GM20000 (cell line): ENCODE results near the gene PLEKHG5.

Experiments
- DNase-seq: peaks from one replicate; pipeline ENCODE4 v3.0.0; 2012; ENCODE audit warnings: low spot score
- TF ChIP-seq, protein P1 (sequence below): IDR thresholded peaks from 2 replicates; pipeline ENCODE4 v1.5.1; 2012; ENCODE audit warnings: mild to moderate bottlenecking, control low read depth; ENCODE audit errors: extremely low read depth, missing control alignments

PLEKHG5 gene

DNA sequence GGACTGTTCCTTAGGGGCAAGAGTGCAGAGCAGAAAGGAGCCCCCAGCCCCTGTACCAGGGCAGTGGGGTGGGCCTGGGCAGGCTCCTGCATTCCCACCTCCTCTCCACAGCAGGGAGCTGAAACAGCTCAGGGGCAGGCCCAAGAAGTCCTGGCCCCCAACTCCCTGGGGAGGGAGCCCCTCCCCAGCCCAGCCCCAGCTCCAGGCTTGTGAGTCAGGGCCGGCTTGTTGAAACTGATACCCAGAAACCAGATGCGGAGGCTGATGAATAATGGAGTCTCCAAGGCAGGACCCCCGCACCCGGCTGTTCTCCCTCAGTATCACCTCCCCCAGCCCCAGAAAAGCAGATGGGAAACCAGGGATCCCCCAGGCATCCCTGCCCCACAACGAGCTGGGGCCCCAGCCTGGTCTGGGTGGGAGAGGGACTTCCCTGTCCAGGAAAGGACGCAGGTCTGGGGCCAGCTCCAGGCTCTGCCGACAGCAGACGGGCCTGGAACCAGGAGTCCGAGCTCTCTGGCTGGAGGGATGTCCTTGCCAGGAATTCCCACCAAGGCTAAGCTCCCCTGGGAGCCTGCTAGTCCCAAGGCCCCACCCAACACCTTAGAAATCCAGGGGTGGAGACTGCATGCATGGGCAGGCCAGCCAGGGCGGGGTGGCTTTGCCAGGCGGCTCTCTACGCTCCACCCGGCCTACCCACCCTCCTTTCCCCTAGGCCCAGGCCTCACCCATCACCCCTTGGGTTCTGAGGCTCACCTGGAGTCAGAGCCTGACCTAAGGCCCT, 2.7 kb downstream of the PLEKHG5 start:
- TF ChIP-seq, protein P1, sequence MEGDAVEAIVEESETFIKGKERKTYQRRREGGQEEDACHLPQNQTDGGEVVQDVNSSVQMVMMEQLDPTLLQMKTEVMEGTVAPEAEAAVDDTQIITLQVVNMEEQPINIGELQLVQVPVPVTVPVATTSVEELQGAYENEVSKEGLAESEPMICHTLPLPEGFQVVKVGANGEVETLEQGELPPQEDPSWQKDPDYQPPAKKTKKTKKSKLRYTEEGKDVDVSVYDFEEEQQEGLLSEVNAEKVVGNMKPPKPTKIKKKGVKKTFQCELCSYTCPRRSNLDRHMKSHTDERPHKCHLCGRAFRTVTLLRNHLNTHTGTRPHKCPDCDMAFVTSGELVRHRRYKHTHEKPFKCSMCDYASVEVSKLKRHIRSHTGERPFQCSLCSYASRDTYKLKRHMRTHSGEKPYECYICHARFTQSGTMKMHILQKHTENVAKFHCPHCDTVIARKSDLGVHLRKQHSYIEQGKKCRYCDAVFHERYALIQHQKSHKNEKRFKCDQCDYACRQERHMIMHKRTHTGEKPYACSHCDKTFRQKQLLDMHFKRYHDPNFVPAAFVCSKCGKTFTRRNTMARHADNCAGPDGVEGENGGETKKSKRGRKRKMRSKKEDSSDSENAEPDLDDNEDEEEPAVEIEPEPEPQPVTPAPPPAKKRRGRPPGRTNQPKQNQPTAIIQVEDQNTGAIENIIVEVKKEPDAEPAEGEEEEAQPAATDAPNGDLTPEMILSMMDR = no peak
- no peak for DNase-seq

DNA sequence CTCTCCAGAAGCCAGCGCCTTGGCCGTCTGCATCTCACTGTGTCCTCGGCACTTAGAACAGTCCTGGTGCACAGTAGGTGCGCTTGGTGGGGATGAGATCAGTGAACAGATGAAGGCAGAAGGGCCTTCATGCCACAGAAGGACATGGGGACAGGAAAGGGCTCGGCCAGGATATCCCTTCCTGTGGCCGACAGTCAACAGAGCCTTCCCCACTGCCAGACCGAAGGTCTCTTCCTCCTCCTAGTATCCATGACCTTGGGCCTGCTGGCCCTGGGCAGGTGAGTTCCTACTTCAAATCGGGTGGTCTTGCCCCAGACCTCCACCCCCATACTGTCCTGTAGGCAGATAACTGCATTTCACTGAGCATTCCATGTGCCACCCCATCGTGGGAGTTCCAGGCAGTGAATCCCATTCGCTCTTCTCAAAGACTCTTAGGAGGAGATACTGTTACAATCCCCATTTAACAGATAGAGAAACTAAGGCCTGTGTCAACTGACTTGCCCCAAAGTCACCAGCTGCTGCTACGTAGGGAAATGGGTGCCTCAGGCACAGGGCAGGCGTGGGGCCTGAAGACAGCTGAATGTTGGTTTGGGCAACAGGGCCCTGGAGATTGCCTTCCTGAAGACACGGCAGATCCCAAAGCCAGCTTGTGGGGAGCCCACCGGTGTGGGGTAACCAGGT, 3.5 kb downstream of the PLEKHG5 start:
- no peak for DNase-seq
- TF ChIP-seq, protein P1 = no peak

DNA sequence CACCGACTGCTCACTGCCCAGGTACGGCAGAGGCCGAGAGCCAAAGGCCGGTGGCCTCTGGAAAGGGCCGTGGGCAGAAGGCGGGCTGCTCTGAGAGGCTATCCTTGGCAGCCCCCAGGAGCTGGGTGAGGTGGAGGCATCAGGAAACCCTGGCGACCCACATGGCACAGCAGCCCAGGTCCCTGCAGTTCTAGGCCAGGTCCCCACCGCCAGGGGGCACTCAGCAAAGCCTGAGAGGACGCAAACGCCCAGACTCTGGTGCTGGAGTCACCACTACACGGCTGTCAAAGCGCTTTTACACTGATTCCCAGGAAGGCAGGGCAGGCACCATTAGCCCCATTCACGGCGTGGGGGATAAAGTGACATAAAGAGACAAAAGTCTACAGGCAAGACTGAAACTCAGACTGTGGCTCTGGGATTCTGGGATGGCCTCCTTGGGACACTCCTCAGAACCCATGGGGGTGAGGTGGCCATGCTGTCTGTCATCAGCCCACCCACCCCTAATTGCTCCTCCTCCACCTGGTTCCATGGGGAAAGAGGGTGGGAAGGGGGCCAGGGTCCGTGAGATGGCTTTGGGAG, 4.9 kb downstream of the PLEKHG5 start:
- TF ChIP-seq, protein P1 = peak; percentile 83
- peak; percentile 91 for DNase-seq

DNA sequence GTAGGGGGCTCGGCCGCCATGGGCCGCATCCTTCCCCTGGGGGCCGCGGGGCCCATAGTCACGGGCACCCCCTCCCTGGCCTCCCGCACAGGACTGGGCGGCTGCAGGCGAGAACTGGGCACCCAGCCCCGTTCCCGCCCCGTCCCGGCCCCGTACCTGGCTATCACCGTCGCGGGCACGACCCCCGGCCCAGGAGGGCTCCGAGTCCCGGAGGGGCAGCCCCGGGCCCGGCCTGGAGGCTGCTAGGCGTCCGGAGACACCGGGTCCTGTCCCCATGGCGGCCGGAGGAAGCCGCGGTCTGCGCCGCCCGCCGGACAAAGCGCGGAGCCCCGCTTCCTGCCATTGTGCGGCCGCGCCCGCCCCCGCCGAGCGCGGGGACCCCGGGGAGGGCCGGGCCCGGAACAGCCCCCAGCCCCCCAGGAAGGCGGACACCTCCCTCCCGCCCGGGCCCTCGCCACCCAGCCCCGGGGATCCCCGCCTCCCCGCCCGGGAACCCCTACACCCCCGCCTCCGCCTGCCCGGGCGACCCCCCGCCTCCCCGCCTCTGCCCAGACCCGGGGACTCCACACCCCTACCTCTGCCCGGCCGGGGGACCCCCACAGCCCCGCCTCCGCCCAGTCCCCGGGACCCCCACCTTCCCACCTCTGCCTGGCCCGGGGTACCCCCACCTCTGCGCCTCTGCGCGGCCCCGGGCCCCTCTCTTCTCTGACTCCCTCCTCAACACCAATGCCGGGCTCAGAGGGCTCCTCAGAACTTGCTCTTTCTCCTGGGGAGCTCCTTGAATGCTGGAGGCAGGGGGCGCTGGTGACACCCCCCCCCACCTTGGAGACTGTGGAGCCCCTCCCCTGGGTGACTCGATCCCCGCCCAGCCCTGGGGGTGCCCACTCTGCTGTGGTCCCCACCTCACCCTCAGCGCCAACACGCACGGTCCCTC, 6.0 kb downstream of the PLEKHG5 start:
- DNase-seq = no peak
- TF ChIP-seq, protein P1 = no peak

DNA sequence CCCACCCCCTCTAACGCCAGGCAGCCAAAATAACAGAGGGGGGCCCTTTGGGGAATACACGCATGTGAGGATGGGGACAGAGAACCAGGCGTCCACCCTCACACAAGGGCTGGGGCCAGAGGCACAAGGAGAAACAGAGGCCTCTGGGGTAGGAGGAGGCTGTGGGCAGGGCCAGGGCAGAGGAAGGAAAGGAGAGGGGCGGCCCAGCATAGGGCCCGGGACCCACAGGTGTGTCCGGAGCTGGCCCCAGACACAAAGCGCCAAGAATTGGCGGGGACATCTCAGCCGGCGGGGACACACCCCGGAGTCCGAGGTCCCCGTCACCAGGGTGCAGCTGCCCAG, 6.7 kb downstream of the PLEKHG5 start:
- TF ChIP-seq, protein P1 = no peak
- no peak for DNase-seq

DNA sequence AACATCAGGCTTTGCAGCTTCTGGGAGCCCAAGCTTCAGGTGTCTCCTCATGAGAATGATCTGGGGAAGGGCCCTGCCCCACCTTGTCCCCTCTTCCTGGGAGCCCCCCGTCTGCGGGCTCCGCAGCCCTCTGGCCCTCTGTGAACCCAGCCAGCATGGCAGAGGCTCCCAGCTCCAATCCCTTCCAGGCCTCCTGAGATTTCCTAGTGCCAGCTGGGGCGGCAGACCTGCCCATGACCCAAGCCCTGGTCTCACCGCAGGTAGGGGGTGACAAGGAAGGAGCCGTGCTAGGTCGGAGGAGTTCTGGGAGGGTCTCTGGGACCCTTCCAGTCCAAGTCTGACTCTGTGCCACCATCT, 7.7 kb downstream of the PLEKHG5 start:
- no peak for DNase-seq
- TF ChIP-seq, protein P1 = no peak
